Mammary epithelial cell (primary cell): ENCODE measurements around the gene ZNF497.

Experiments
- CTCF ChIP-seq, 2 donors: IDR thresholded peaks in 1 of 2; conservative IDR thresholded peaks in 1 of 2; 2 replicates each; pipeline ENCODE4 v1.5.1; 2011 to 2012; ENCODE audit warnings: inconsistent platforms in 2 of 2, low read length in 2 of 2, mild to moderate bottlenecking in 2 of 2, control low read depth in 1 of 2, low read depth in 1 of 2; ENCODE audit not compliant: insufficient read depth in 1 of 2; ENCODE audit errors: extremely low read depth in 1 of 2
- EZH2 ChIP-seq: IDR thresholded peaks from 2 replicates; pipeline ENCODE4 v1.6.1; 2012; ENCODE audit warnings: low read length, inconsistent platforms, borderline replicate concordance

- TF ChIP-seq EZH2 (no peak), CTCF (conservative IDR thresholded peaks at IDR 0.05 in 1 of 2, IDR thresholded peaks at IDR 0.05 in 1 of 2; ENCODE audit: extremely low read depth in 1 of 2, insufficient read depth in 1 of 2, low read depth in 1 of 2, low read length in 2 of 2) (no peak)
Measured at GRCh38 chr19:58330458-58330857, 32.1 kb downstream of the ZNF497 start.
